ENCODE measurements around the gene THRSP. TPM values are rescaled to one million over a fixed set of nuclear protein-coding genes. Genes with fewer than 3 reads are reported as not detected.

The THRSP gene
- total and polyA plus RNA-seq, 10 of the 15 experiments (the other 5 are each of a cell fraction or from before 2014, with no cell fraction given), result 0.18 TPM; not detected in 9

GRCh38 chr11:78031629-78032028 lies 32.0 kb upstream of the THRSP start (continued):
- TF ChIP-seq SKIL (IDR thresholded peaks at IDR 0.05; ENCODE audit: low read depth, poor library complexity, severe bottlenecking) (no peak), EGR1 (IDR thresholded peaks at IDR 0.05; ENCODE audit: borderline replicate concordance in 1 of 2, low read depth in 2 of 2, low read length in 2 of 2) (no peak), NBN (IDR thresholded peaks at IDR 0.05) (no peak), CBFB (IDR thresholded peaks at IDR 0.05; ENCODE audit: low read depth) (no peak), FOS (IDR thresholded peaks at IDR 0.05; ENCODE audit: borderline replicate concordance, extremely low read depth, insufficient read length) (no peak), DPF2 (IDR thresholded peaks at IDR 0.05) (peak; percentile 74), RAD51 (IDR thresholded peaks at IDR 0.05) (no peak), PML (IDR thresholded peaks at IDR 0.05; ENCODE audit: low read length) (no peak), TARDBP (IDR thresholded peaks at IDR 0.05; ENCODE audit: borderline replicate concordance) (no peak), POU2F2 (IDR thresholded peaks at IDR 0.05; ENCODE audit: borderline replicate concordance, low read depth, low read length) (peak; percentile 72; the same call in 1 of the 3 replicates), SUPT20H (IDR thresholded peaks at IDR 0.05; ENCODE audit: borderline replicate concordance, control insufficient read depth, low read depth, low read length) (no peak), FOXM1 (IDR thresholded peaks at IDR 0.05; ENCODE audit: low read depth, low read length) (no peak), BRCA1 (IDR thresholded peaks at IDR 0.05; ENCODE audit: low read depth, low read length) (no peak), BCL11A (IDR thresholded peaks at IDR 0.05; ENCODE audit: low read depth, low read length) (peak; percentile 32; the same call in 1 of the 2 replicates), MTA2 (IDR thresholded peaks at IDR 0.05; ENCODE audit: low read depth) (peak; percentile 71), MEF2A (IDR thresholded peaks at IDR 0.05; ENCODE audit: insufficient read depth, low read depth, low read length) (no peak), RB1 (IDR thresholded peaks at IDR 0.05; ENCODE audit: borderline replicate concordance) (no peak), BMI1 (IDR thresholded peaks at IDR 0.05; ENCODE audit: borderline replicate concordance) (no peak), HCFC1 (IDR thresholded peaks at IDR 0.05; ENCODE audit: low read length) (no peak), EP300 (IDR thresholded peaks at IDR 0.05; ENCODE audit: borderline replicate concordance in 1 of 2, control insufficient read depth in 1 of 2, low read depth in 2 of 2, low read length in 2 of 2) (peak in 1 of 2 experiments; percentile 32; a peak in 1 of 4 replicates), ZZZ3 (IDR thresholded peaks at IDR 0.05; ENCODE audit: control insufficient read depth, insufficient read length, low read depth) (no peak)
- TF ChIP-seq, protein P1, sequence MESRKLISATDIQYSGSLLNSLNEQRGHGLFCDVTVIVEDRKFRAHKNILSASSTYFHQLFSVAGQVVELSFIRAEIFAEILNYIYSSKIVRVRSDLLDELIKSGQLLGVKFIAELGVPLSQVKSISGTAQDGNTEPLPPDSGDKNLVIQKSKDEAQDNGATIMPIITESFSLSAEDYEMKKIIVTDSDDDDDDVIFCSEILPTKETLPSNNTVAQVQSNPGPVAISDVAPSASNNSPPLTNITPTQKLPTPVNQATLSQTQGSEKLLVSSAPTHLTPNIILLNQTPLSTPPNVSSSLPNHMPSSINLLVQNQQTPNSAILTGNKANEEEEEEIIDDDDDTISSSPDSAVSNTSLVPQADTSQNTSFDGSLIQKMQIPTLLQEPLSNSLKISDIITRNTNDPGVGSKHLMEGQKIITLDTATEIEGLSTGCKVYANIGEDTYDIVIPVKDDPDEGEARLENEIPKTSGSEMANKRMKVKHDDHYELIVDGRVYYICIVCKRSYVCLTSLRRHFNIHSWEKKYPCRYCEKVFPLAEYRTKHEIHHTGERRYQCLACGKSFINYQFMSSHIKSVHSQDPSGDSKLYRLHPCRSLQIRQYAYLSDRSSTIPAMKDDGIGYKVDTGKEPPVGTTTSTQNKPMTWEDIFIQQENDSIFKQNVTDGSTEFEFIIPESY (IDR thresholded peaks at IDR 0.05), result no peak
- TF ChIP-seq, protein P2, sequence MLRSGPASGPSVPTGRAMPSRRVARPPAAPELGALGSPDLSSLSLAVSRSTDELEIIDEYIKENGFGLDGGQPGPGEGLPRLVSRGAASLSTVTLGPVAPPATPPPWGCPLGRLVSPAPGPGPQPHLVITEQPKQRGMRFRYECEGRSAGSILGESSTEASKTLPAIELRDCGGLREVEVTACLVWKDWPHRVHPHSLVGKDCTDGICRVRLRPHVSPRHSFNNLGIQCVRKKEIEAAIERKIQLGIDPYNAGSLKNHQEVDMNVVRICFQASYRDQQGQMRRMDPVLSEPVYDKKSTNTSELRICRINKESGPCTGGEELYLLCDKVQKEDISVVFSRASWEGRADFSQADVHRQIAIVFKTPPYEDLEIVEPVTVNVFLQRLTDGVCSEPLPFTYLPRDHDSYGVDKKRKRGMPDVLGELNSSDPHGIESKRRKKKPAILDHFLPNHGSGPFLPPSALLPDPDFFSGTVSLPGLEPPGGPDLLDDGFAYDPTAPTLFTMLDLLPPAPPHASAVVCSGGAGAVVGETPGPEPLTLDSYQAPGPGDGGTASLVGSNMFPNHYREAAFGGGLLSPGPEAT (IDR thresholded peaks at IDR 0.05; ENCODE audit: low read depth), result peak; percentile 49; the same call in 1 of the 2 replicates
- TF ChIP-seq, protein P3, sequence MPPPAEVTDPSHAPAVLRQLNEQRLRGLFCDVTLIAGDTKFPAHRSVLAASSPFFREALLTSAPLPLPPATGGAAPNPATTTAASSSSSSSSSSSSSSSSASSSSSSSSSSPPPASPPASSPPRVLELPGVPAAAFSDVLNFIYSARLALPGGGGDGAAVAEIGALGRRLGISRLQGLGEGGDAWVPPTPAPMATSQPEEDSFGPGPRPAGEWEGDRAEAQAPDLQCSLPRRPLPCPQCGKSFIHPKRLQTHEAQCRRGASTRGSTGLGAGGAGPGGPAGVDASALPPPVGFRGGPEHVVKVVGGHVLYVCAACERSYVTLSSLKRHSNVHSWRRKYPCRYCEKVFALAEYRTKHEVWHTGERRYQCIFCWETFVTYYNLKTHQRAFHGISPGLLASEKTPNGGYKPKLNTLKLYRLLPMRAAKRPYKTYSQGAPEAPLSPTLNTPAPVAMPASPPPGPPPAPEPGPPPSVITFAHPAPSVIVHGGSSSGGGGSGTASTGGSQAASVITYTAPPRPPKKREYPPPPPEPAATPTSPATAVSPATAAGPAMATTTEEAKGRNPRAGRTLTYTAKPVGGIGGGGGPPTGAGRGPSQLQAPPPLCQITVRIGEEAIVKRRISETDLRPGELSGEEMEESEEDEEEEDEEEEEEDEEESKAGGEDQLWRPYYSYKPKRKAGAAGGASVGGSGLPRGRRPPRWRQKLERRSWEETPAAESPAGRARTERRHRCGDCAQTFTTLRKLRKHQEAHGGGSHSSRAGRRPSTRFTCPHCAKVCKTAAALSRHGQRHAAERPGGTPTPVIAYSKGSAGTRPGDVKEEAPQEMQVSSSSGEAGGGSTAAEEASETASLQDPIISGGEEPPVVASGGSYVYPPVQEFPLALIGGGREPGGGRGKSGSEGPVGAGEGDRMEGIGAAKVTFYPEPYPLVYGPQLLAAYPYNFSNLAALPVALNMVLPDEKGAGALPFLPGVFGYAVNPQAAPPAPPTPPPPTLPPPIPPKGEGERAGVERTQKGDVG (CRISPR knock-in tag; IDR thresholded peaks at IDR 0.05), result no peak

All from GM12878 (cell line).